Endothelial cell of umbilical vein (primary cell): ENCODE results near the gene HCK.

Experiments used
- EZH2 ChIP-seq: IDR thresholded peaks from 2 replicates; pipeline ENCODE4 v1.6.1; 2012; ENCODE audit warnings: borderline replicate concordance, low read depth, mild to moderate bottlenecking, moderate library complexity, low read length, inconsistent platforms; ENCODE audit not compliant: severe bottlenecking
- JUN ChIP-seq: IDR thresholded peaks from 2 replicates; pipeline ENCODE4 v1.6.1; 2011; ENCODE audit warnings: borderline replicate concordance, low read depth; ENCODE audit not compliant: insufficient read length, insufficient read depth
- POLR2AphosphoS5 ChIP-seq: IDR thresholded peaks from 2 replicates; pipeline ENCODE4 v1.6.1; 2012; ENCODE audit warnings: low read depth, mild to moderate bottlenecking, control low read depth, low read length, moderate library complexity; ENCODE audit not compliant: insufficient read depth
- TF ChIP-seq, protein P1 (sequence below), 2 donors: IDR thresholded peaks; 1 replicate in 1 of 2; 2 replicates in 1 of 2; pipeline ENCODE4 v1.5.1; 2011; ENCODE audit warnings: low read length in 2 of 2, mild to moderate bottlenecking in 2 of 2, moderate library complexity in 2 of 2, control low read depth in 1 of 2, inconsistent platforms in 1 of 2, low read depth in 1 of 2; ENCODE audit not compliant: insufficient read depth in 1 of 2; ENCODE audit errors: extremely low read depth in 1 of 2

GRCh38 chr20:32062776-32063170 lies 10.7 kb downstream of the HCK start:
- TF ChIP-seq, protein P1, sequence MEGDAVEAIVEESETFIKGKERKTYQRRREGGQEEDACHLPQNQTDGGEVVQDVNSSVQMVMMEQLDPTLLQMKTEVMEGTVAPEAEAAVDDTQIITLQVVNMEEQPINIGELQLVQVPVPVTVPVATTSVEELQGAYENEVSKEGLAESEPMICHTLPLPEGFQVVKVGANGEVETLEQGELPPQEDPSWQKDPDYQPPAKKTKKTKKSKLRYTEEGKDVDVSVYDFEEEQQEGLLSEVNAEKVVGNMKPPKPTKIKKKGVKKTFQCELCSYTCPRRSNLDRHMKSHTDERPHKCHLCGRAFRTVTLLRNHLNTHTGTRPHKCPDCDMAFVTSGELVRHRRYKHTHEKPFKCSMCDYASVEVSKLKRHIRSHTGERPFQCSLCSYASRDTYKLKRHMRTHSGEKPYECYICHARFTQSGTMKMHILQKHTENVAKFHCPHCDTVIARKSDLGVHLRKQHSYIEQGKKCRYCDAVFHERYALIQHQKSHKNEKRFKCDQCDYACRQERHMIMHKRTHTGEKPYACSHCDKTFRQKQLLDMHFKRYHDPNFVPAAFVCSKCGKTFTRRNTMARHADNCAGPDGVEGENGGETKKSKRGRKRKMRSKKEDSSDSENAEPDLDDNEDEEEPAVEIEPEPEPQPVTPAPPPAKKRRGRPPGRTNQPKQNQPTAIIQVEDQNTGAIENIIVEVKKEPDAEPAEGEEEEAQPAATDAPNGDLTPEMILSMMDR (IDR thresholded peaks at IDR 0.05; ENCODE audit: extremely low read depth in 1 of 2, insufficient read depth in 1 of 2, low read depth in 1 of 2, low read length in 2 of 2), result no peak
- no peak for TF ChIP-seq EZH2
- TF ChIP-seq POLR2AphosphoS5, result no peak
- no peak for TF ChIP-seq JUN
